C4-2B (cell line): Measurements from ENCODE around the gene GJD4.

Experiments
- ZFX ChIP-seq: fragments of 450-650 bp; IDR thresholded peaks from 2 replicates; pipeline ENCODE4 v1.6.1; 2017
- TF ChIP-seq, protein P1 (sequence below): fragments of 450-650 bp; conservative IDR thresholded peaks from 2 replicates; pipeline ENCODE4 v1.5.1; 2017; ENCODE audit warnings: mild to moderate bottlenecking

DNA sequence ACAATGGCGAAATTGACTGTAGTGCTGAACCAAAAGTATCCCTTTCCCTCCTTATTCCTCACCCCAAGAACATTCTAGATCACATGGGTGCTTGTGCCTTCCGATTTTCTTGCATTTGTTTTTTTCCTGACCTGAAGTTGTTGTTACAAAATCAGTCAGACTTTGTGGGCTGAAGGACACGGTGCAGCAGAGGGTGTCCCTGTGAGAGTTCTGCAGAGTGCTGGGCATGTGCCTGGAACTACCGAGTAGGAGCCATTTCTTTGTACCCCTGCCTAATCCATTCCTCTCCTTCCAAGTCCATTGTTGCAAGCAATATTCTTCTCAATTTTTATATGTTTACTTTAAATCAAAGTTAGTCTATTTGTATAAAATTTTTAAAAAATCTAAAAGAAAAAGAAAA lies 35.3 kb upstream of the GJD4 start:
- TF ChIP-seq, protein P1, sequence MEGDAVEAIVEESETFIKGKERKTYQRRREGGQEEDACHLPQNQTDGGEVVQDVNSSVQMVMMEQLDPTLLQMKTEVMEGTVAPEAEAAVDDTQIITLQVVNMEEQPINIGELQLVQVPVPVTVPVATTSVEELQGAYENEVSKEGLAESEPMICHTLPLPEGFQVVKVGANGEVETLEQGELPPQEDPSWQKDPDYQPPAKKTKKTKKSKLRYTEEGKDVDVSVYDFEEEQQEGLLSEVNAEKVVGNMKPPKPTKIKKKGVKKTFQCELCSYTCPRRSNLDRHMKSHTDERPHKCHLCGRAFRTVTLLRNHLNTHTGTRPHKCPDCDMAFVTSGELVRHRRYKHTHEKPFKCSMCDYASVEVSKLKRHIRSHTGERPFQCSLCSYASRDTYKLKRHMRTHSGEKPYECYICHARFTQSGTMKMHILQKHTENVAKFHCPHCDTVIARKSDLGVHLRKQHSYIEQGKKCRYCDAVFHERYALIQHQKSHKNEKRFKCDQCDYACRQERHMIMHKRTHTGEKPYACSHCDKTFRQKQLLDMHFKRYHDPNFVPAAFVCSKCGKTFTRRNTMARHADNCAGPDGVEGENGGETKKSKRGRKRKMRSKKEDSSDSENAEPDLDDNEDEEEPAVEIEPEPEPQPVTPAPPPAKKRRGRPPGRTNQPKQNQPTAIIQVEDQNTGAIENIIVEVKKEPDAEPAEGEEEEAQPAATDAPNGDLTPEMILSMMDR, result no peak
- no peak for TF ChIP-seq ZFX
